ENCODE results near the gene OR56B1. TPM values are rescaled to one million over a fixed set of nuclear protein-coding genes. Genes with fewer than 3 reads are reported as not detected.

The OR56B1 gene
- polyA plus RNA-seq, 1 of the 3 experiments (the other 2 are of a cell fraction): not detected

GRCh38 chr11:5695580-5695979, 40.7 kb upstream of the OR56B1 start:
- no peak for DNase-seq
- CTCF ChIA-PET: no interaction called here

GRCh38 chr11:5696210-5696609, 40.0 kb upstream of the OR56B1 start:
- Histone ChIP-seq H3K27ac (ENCODE audit: low read depth in 2 of 2, low read length in 1 of 2) (no peak overlapping the region), H4K20me1 (ENCODE audit: insufficient read depth) (no peaks in the 10 kb centered on the region), H3K9me3 (no peaks in the 10 kb centered on the region), H3K9me2 (no peaks in the 10 kb centered on the region), H3K9ac (no peak overlapping the region), H3K36me3 (replicated peaks in 1 of 2; ENCODE audit: control insufficient read depth in 1 of 2, insufficient read depth in 2 of 2, low read length in 1 of 2) (peaks cover 23 to 27% of the 10 kb centered on the region in 2 experiments), H3K4me3 (ENCODE audit: low read depth in 2 of 2, low read length in 1 of 2) (no peak overlapping the region), H3F3A (replicated peaks; ENCODE audit: insufficient read depth) (peaks cover 4% of the 10 kb centered on the region), H3K79me2 (ENCODE audit: insufficient read depth) (no peaks in the 10 kb centered on the region), H3K4me1 (ENCODE audit: control insufficient read depth in 1 of 2, insufficient read depth in 2 of 2, low read depth in 1 of 2, low read length in 1 of 2) (peaks cover 0 to 6% of the 10 kb centered on the region in 2 experiments; a peak in 2 of 4 replicates), H3K4me2 (no peak overlapping the region), H3K27me3 (ENCODE audit: insufficient read depth) (no peaks in the 10 kb centered on the region), H2AFZ (ENCODE audit: low read depth) (no peak overlapping the region)
- no peak for DNase-seq
- CTCF ChIA-PET: no interaction called here
- POLR2A ChIA-PET: no interaction called here
- 4% methylated on average over 2 of the region's 2 CpGs for WGBS (ENCODE audit: low lambda C conversion rate)
- TF ChIP-seq YY1 (IDR thresholded peaks at IDR 0.05; ENCODE audit: low read depth): no peak
- TF ChIP-seq SIN3A (IDR thresholded peaks at IDR 0.05; ENCODE audit: borderline replicate concordance, low read depth, low read length): no peak
- TF ChIP-seq NFIC (IDR thresholded peaks at IDR 0.05; ENCODE audit: borderline replicate concordance): no peak
- TF ChIP-seq SMC3 (IDR thresholded peaks at IDR 0.05; ENCODE audit: low read depth, low read length): no peak
- no peak for TF ChIP-seq MXI1 (IDR thresholded peaks at IDR 0.05; ENCODE audit: low read depth, low read length)
- TF ChIP-seq JUND (IDR thresholded peaks at IDR 0.05): no peak
- TF ChIP-seq FOXM1 (IDR thresholded peaks at IDR 0.05; ENCODE audit: low read depth): no peak
- TF ChIP-seq ELF1 (IDR thresholded peaks at IDR 0.05): no peak

More at GRCh38 chr11:5695580-5695979, 40.7 kb upstream of the OR56B1 start:
- Histone ChIP-seq H3K27me3 (ENCODE audit: insufficient read depth) (no peaks in the 10 kb centered on the region), H3K36me3 (replicated peaks in 1 of 2; ENCODE audit: control insufficient read depth in 1 of 2, insufficient read depth in 2 of 2, low read length in 1 of 2) (peaks cover 21 to 23% of the 10 kb centered on the region in 2 experiments), H3K9ac (no peak overlapping the region), H3F3A (replicated peaks; ENCODE audit: insufficient read depth) (peaks cover 4% of the 10 kb centered on the region), H3K4me1 (ENCODE audit: control insufficient read depth in 1 of 2, insufficient read depth in 2 of 2, low read depth in 1 of 2, low read length in 1 of 2) (peaks cover 0 to 6% of the 10 kb centered on the region in 2 experiments; a peak in 2 of 4 replicates), H2AFZ (ENCODE audit: low read depth) (no peak overlapping the region), H3K4me3 (ENCODE audit: low read depth in 2 of 2, low read length in 1 of 2) (no peak overlapping the region), H3K27ac (ENCODE audit: low read depth in 2 of 2, low read length in 1 of 2) (no peak overlapping the region), H3K9me2 (no peaks in the 10 kb centered on the region), H3K79me2 (ENCODE audit: insufficient read depth) (no peaks in the 10 kb centered on the region), H3K4me2 (no peak overlapping the region), H4K20me1 (ENCODE audit: insufficient read depth) (no peaks in the 10 kb centered on the region), H3K9me3 (no peaks in the 10 kb centered on the region)
- no peak for TF ChIP-seq FOXJ3 (CRISPR knock-in tag; IDR thresholded peaks at IDR 0.05)
- TF ChIP-seq ELF1 (IDR thresholded peaks at IDR 0.05): no peak
- TF ChIP-seq MAX (IDR thresholded peaks at IDR 0.05; ENCODE audit: low read depth): no peak
- no peak for TF ChIP-seq TEAD4 (IDR thresholded peaks at IDR 0.05; ENCODE audit: borderline replicate concordance, insufficient read depth)
- TF ChIP-seq RXRA (IDR thresholded peaks at IDR 0.05; ENCODE audit: borderline replicate concordance, low read depth): no peak
- POLR2A ChIA-PET: no interaction called here
- WGBS (ENCODE audit: low lambda C conversion rate): 46% methylated on average over 1 of the region's 1 CpG

GRCh38 chr11:5698281-5698680, 38.0 kb upstream of the OR56B1 start:
- peaks cover 4% of the 10 kb centered on the region for H3F3A ChIP-seq (replicated peaks; ENCODE audit: insufficient read depth)
- peaks cover 0 to 6% of the 10 kb centered on the region in 2 experiments; a peak in 2 of 4 replicates for H3K4me1 ChIP-seq (ENCODE audit: control insufficient read depth in 1 of 2, insufficient read depth in 2 of 2, low read depth in 1 of 2, low read length in 1 of 2)
- H2AFZ ChIP-seq (ENCODE audit: low read depth): no peak overlapping the region
- no peaks in the 10 kb centered on the region for H3K9me2 ChIP-seq
- POLR2A ChIA-PET: no interaction called here
- no peak for TF ChIP-seq MXI1 (IDR thresholded peaks at IDR 0.05; ENCODE audit: low read depth, low read length)
- TF ChIP-seq MAX (IDR thresholded peaks at IDR 0.05; ENCODE audit: low read depth): no peak
- TF ChIP-seq ELF1 (IDR thresholded peaks at IDR 0.05): no peak
- no peak for TF ChIP-seq RXRA (IDR thresholded peaks at IDR 0.05; ENCODE audit: borderline replicate concordance, low read depth)
- TF ChIP-seq RCOR1 (IDR thresholded peaks at IDR 0.05; ENCODE audit: low read length): no peak
- no peak for TF ChIP-seq NFIC (IDR thresholded peaks at IDR 0.05; ENCODE audit: borderline replicate concordance)
- no peak for TF ChIP-seq REST (IDR thresholded peaks at IDR 0.05; ENCODE audit: low read depth, low read length)
- no peak for TF ChIP-seq TEAD4 (IDR thresholded peaks at IDR 0.05; ENCODE audit: borderline replicate concordance, insufficient read depth)
- no peak overlapping the region for H3K9ac ChIP-seq
- H3K4me2 ChIP-seq: no peak overlapping the region
- CTCF ChIA-PET: no interaction called here
- H3K27ac ChIP-seq (ENCODE audit: low read depth in 2 of 2, low read length in 1 of 2): no peak overlapping the region
- DNase-seq: no peak
- no peaks in the 10 kb centered on the region for H3K9me3 ChIP-seq
- no peaks in the 10 kb centered on the region for H3K79me2 ChIP-seq (ENCODE audit: insufficient read depth)
- peaks cover 32 to 43% of the 10 kb centered on the region in 2 experiments for H3K36me3 ChIP-seq (replicated peaks in 1 of 2; ENCODE audit: control insufficient read depth in 1 of 2, insufficient read depth in 2 of 2, low read length in 1 of 2)
- WGBS (ENCODE audit: low lambda C conversion rate): 53% methylated on average over 7 of the region's 7 CpGs
- H4K20me1 ChIP-seq (ENCODE audit: insufficient read depth): no peaks in the 10 kb centered on the region
- no peaks in the 10 kb centered on the region for H3K27me3 ChIP-seq (ENCODE audit: insufficient read depth)
- H3K4me3 ChIP-seq (ENCODE audit: low read depth in 2 of 2, low read length in 1 of 2): no peak overlapping the region

Data from SK-N-SH (cell line).